CD14-positive monocyte (primary cell): ENCODE data around the gene RHOF. TPM values are rescaled to one million over a fixed set of nuclear protein-coding genes. Genes with fewer than 3 reads are reported as not detected.

Experiments
- DNase-seq, 3 donors: peaks; one replicate each; pipeline ENCODE4 v3.0.0-alpha.2; 2011 to 2022
- H2AFZ ChIP-seq: 2 replicates; pipeline ENCODE4 v1.6.0; 2012; ENCODE audit warnings: mild to moderate bottlenecking, low read depth, low read length, inconsistent platforms; ENCODE audit not compliant: insufficient read depth, poor library complexity, severe bottlenecking
- H3K27ac ChIP-seq, 2 donors: 1 replicate in 1 of 2; 2 replicates in 1 of 2; pipeline ENCODE4 v1.5.1; 2012 to 2013; ENCODE audit warnings: low read length in 2 of 2, control low read depth in 1 of 2, inconsistent platforms in 1 of 2, low read depth in 1 of 2, mild to moderate bottlenecking in 1 of 2
- H3K27me3 ChIP-seq, 2 donors: one replicate each; pipeline versions ENCODE4 v1.6.0 to v1.6.1; 2011 to 2013; ENCODE audit warnings: low read length in 2 of 2; ENCODE audit not compliant: control insufficient read depth in 2 of 2, insufficient read depth in 2 of 2
- H3K36me3 ChIP-seq, 2 donors: replicated peaks in 1 of 2; 1 replicate in 1 of 2; 2 replicates in 1 of 2; pipeline versions ENCODE4 v1.5.1 to v1.6.1; 2012 to 2013; ENCODE audit warnings: low read length in 2 of 2, control low read depth in 1 of 2, inconsistent platforms in 1 of 2, mild to moderate bottlenecking in 1 of 2; ENCODE audit not compliant: insufficient read depth in 2 of 2, control insufficient read depth in 1 of 2
- H3K4me1 ChIP-seq, 2 donors: 1 replicate in 1 of 2; 2 replicates in 1 of 2; pipeline versions ENCODE4 v1.5.1 to v1.6.1; 2012 to 2013; ENCODE audit warnings: low read length in 2 of 2, control low read depth in 1 of 2, inconsistent platforms in 1 of 2, mild to moderate bottlenecking in 1 of 2, moderate library complexity in 1 of 2; ENCODE audit not compliant: insufficient read depth in 2 of 2, control insufficient read depth in 1 of 2
- H3K4me2 ChIP-seq: replicated peaks from 2 replicates; pipeline ENCODE3; 2012; ENCODE audit warnings: low read length, moderate library complexity, mild to moderate bottlenecking; ENCODE audit not compliant: poor library complexity, severe bottlenecking; ENCODE audit errors: extremely low read depth
- H3K4me3 ChIP-seq, 3 experiments: fragments of 200-600 bp in 1 of 3; sonication (generic) in 1 of 3; replicated peaks in 1 of 3; 1 replicate in 2 of 3; 2 replicates in 1 of 3; pipeline ENCODE4 v1.5.1; 2011 to 2013; ENCODE audit warnings: low read length in 3 of 3, mild to moderate bottlenecking in 3 of 3, control low read depth in 2 of 3, low read depth in 2 of 3, inconsistent platforms in 1 of 3, moderate library complexity in 1 of 3
- H3K79me2 ChIP-seq: 2 replicates; pipeline ENCODE4 v1.6.0; 2012; ENCODE audit warnings: mild to moderate bottlenecking, control low read depth, inconsistent platforms, low read length, moderate library complexity; ENCODE audit not compliant: insufficient read depth
- H3K9ac ChIP-seq: 2 replicates; pipeline ENCODE4 v1.6.0; 2017; ENCODE audit warnings: low read length, mild to moderate bottlenecking; ENCODE audit not compliant: insufficient read depth, poor library complexity, severe bottlenecking
- H3K9me3 ChIP-seq, 2 donors: replicated peaks in 1 of 2; 1 replicate in 1 of 2; 2 replicates in 1 of 2; pipeline versions ENCODE4 v1.5.1 to v1.6.1; 2012 to 2013; ENCODE audit warnings: low read length in 2 of 2, control low read depth in 1 of 2; ENCODE audit not compliant: control insufficient read depth in 1 of 2, insufficient read depth in 1 of 2
- H4K20me1 ChIP-seq: 2 replicates; pipeline ENCODE4 v1.6.0; 2012; ENCODE audit warnings: mild to moderate bottlenecking, low read length, control low read depth, moderate library complexity; ENCODE audit not compliant: insufficient read depth
- H3K27ac Mint-ChIP-seq, 7 donors: one replicate each; pipeline ENCODE4 v1.8.0; 2020; ENCODE audit warnings: mild to moderate bottlenecking in 7 of 7, mixed read lengths in 7 of 7, moderate library complexity in 6 of 7, inconsistent platforms in 2 of 7
- H3K27me3 Mint-ChIP-seq, 3 donors: one replicate each; pipeline ENCODE4 v1.8.0; 2021 to 2022; ENCODE audit warnings: low read depth in 3 of 3, mild to moderate bottlenecking in 3 of 3, mixed read lengths in 3 of 3, moderate library complexity in 3 of 3, inconsistent platforms in 1 of 3
- H3K36me3 Mint-ChIP-seq, 2 donors: one replicate each; pipeline ENCODE4 v1.8.0; 2020; ENCODE audit warnings: mixed read lengths in 2 of 2, inconsistent platforms in 1 of 2, mild to moderate bottlenecking in 1 of 2
- H3K4me1 Mint-ChIP-seq: one replicate; pipeline ENCODE4 v1.8.0; 2020; ENCODE audit warnings: mild to moderate bottlenecking, mixed read lengths
- H3K4me3 Mint-ChIP-seq, 2 donors: one replicate each; pipeline ENCODE4 v1.8.0; 2020; ENCODE audit warnings: mild to moderate bottlenecking in 2 of 2, mixed read lengths in 2 of 2, moderate library complexity in 1 of 2
- H3K9me3 Mint-ChIP-seq, 7 donors: one replicate each; pipeline ENCODE4 v1.8.0; 2020 to 2022; ENCODE audit warnings: mixed read lengths in 7 of 7, mild to moderate bottlenecking in 6 of 7, moderate library complexity in 6 of 7, inconsistent platforms in 2 of 7
- CTCF ChIP-seq: fragments of 200-600 bp; IDR thresholded peaks from one replicate; pipeline ENCODE4 v1.8.0; 2022; ENCODE audit warnings: antibody characterized with exemption, mild to moderate bottlenecking
- WGBS: methylation state at CpG from one replicate; pipeline ENCODE4 v1.1.5; 2013; ENCODE audit warnings: missing lambda C conversion rate; ENCODE audit not compliant: insufficient coverage; 5-methylcytosine and 5-hydroxymethylcytosine counted together
- intact Hi-C, 2 donors: fragments of 100-400 bp; cut with micrococcal nuclease; formaldehyde crosslinking; loops; one replicate each; pipeline versions ENCODE4 v1.15.0 to v1.15.1; 2023
- polyA plus RNA-seq, 3 donors: library from polyadenylated mRNA; depleted of rRNA in 1 of 3; unstranded in 2 of 3; stranded (reverse) in 1 of 3; fragments of 300-500 nt in 2 of 3; fragments of >200 nt in 1 of 3; fragmentation: Illumina TruSeq in 2 of 3; gene quantifications; 1 replicate in 2 of 3; 2 replicates in 1 of 3; pipeline ENCODE4 v1.2.3, GENCODE V29; 2012 to 2021

RHOF gene
- polyA plus RNA-seq, 3 donors = 7.1 to 25.9 (median 13.6) TPM

DNA sequence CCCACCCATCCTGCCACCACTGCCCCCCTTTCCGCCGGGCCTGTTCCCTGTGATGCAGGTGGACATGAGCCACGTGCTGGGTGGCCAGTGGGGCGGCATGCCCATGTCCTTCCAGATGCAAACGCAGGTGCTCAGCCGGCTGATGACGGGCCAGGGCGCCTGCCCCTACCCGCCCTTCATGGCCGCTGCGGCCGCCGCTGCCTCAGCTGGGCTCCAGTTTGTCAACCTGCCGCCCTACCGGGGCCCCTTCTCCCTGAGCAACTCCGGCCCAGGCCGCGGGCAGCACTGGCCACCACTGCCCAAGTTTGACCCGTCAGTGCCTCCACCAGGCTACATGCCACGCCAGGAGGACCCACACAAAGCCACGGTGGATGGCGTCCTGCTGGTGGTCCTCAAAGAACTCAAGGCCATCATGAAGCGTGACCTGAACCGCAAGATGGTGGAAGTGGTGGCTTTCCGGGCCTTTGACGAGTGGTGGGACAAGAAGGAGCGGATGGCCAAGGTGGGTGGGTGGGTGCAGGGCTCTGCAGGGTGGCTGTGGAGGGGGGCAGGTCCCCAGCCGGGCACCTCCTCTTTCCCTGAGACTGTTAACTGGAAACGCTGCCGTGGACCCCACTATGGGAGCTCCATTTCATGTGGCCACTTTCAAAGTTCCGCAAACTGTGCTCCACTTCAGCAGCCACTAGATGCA lies 21.1 kb upstream of the RHOF start:
- no peak overlapping the region for H3K4me3 Mint-ChIP-seq
- H3K27ac ChIP-seq = no peak overlapping the region
- no peak overlapping the region for H3K4me3 ChIP-seq
- peaks cover 34% of the 10 kb centered on the region for H3K4me1 Mint-ChIP-seq
- no peak for TF ChIP-seq CTCF
- H3K9me3 ChIP-seq = no peaks in the 10 kb centered on the region
- no peaks in the 10 kb centered on the region for H3K27me3 ChIP-seq
- no peak for DNase-seq
- 96% methylated on average over 24 of the region's 31 CpGs for WGBS
- peaks cover 60 to 68% of the 10 kb centered on the region in 2 donors for H3K36me3 ChIP-seq
- no peak overlapping the region for H3K4me2 ChIP-seq
- H2AFZ ChIP-seq = no peak overlapping the region
- intact Hi-C loops = loop anchor here in 1 of 2 donors (5.0 kb wide), 1 partner anchor 37 kb away; no protein-coding TSS in a partner anchor
- peak overlapping the region in 2 of 7 donors; percentile 48 to 74 for H3K27ac Mint-ChIP-seq
- peaks cover 53 to 68% of the 10 kb centered on the region in 2 donors for H3K36me3 Mint-ChIP-seq
- no peak overlapping the region for H3K9ac ChIP-seq
- H3K9me3 Mint-ChIP-seq = no peaks in the 10 kb centered on the region
- peaks cover 89% of the 10 kb centered on the region for H3K79me2 ChIP-seq
- H3K4me1 ChIP-seq = peaks cover 38 to 42% of the 10 kb centered on the region in 2 donors
- peaks cover 0 to 2% (median 0%) of the 10 kb centered on the region in 3 donors for H3K27me3 Mint-ChIP-seq
- peaks cover 93% of the 10 kb centered on the region for H4K20me1 ChIP-seq

DNA sequence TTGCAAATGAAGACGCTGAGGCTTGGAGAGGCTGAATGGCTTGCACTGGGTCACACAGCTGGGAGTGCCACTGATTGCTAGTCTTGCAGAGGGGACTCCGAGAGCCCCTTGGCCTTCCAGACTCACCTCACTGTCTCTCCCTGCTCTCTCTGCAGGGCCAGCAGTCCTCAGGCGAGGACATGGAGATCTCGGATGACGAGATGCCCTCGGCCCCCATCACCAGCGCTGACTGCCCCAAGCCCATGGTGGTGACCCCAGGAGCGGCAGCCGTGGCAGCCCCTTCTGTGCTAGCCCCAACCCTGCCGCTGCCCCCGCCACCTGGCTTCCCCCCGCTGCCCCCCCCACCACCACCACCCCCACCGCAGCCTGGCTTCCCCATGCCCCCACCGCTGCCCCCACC lies 20.5 kb upstream of the RHOF start:
- no peak for TF ChIP-seq CTCF
- no peaks in the 10 kb centered on the region for H3K27me3 ChIP-seq
- Mint-ChIP-seq H3K27me3 (peaks cover 0 to 2% (median 0%) of the 10 kb centered on the region in 3 donors), H3K9me3 (peaks cover 0 to 1% (median 0%) of the 10 kb centered on the region in 7 donors), H3K36me3 (peaks cover 53 to 68% of the 10 kb centered on the region in 2 donors), H3K27ac (peak overlapping the region; percentile 64 to 94 (median 87)), H3K4me1 (peaks cover 38% of the 10 kb centered on the region), H3K4me3 (no peak overlapping the region)
- peaks cover 60 to 68% of the 10 kb centered on the region in 2 donors for H3K36me3 ChIP-seq
- H3K9ac ChIP-seq = no peak overlapping the region
- DNase-seq = no peak
- H3K4me3 ChIP-seq = peak overlapping the region in 1 of 3 experiments; percentile 89
- intact Hi-C loops = loop anchor here (1.0 to 5.0 kb wide), 2 partner anchors 37 to 38 kb away; no protein-coding TSS in a partner anchor
- H3K4me2 ChIP-seq = peak overlapping the region; percentile 100
- peak overlapping the region in 1 of 2 donors; percentile 79 for H3K27ac ChIP-seq
- peaks cover 89% of the 10 kb centered on the region for H3K79me2 ChIP-seq
- 98% methylated on average over 6 of the region's 14 CpGs for WGBS
- peaks cover 93% of the 10 kb centered on the region for H4K20me1 ChIP-seq
- H3K4me1 ChIP-seq = peaks cover 38 to 42% of the 10 kb centered on the region in 2 donors
- H3K9me3 ChIP-seq = no peaks in the 10 kb centered on the region
- H2AFZ ChIP-seq = no peak overlapping the region
